Posterior cingulate gyrus (tissue), 11 donors: ENCODE results near the gene ELAPOR1.
A peak's percentile ranks its signal among the peaks of the same experiment; 100 is the strongest.

ENCODE experiments used
- DNase-seq, 10 donors: peaks; one replicate each; pipeline versions ENCODE4 v3.0.0 to v3.0.0-alpha.2; 2020 to 2021; ENCODE audit warnings: mixed read lengths in 3 of 10
- intact Hi-C: fragments of 100-400 bp; cut with DNase I; formaldehyde crosslinking; loops from one replicate; pipeline ENCODE4 v1.15.1; 2023

Gene ELAPOR1

GRCh38 chr1:109094871-109095270 lies 19.0 kb upstream of the ELAPOR1 start:
- DNase-seq, result no peak
- intact Hi-C loops, result loop anchor here (5.0 kb wide), 1 partner anchor 53 kb away; the partner anchor contains the start of gene WDR47

- DNase-seq, result no peak
- intact Hi-C loops, result no loop called here
Measured at GRCh38 chr1:109095631-109096030, 18.3 kb upstream of the ELAPOR1 start.

- no peak for DNase-seq
- intact Hi-C loops, result no loop called here
Measured at GRCh38 chr1:109096120-109096519, 17.8 kb upstream of the ELAPOR1 start.

- DNase-seq, result peak; percentile 94 to 99 (median 96)
- intact Hi-C loops, result loop anchor here (1.0 to 10.0 kb wide), 2 partner anchors 12 to 305 kb away; a partner anchor contains a TSS
Measured at GRCh38 chr1:109099938-109100773, 13.8 kb upstream of the ELAPOR1 start.

- DNase-seq, result peak in 1 of 10 donors; percentile 51
- intact Hi-C loops, result loop anchor here (10.0 kb wide), 1 partner anchor 300 kb away; no protein-coding TSS in a partner anchor
Measured at GRCh38 chr1:109104364-109105151, 9.4 kb upstream of the ELAPOR1 start.

GRCh38 chr1:109105881-109106280 lies 8.0 kb upstream of the ELAPOR1 start:
- no peak for DNase-seq
- intact Hi-C loops, result loop anchor here (10.0 kb wide), 1 partner anchor 299 kb away; no protein-coding TSS in a partner anchor

GRCh38 chr1:109107785-109108184 lies 6.1 kb upstream of the ELAPOR1 start:
- DNase-seq, result no peak
- intact Hi-C loops, result loop anchor here (10.0 kb wide), 1 partner anchor 297 kb away; no protein-coding TSS in a partner anchor

GRCh38 chr1:109109906-109110305 lies 4.0 kb upstream of the ELAPOR1 start:
- no peak for DNase-seq
- intact Hi-C loops, result loop anchor here (10.0 kb wide), 2 partner anchors 155 to 295 kb away; no protein-coding TSS in a partner anchor

- peak in 3 of 10 donors; percentile 16 to 42 (median 39) for DNase-seq
Measured at GRCh38 chr1:109111386-109112055, 2.4 kb upstream of the ELAPOR1 start.

GRCh38 chr1:109112056-109112651 lies 1.8 kb upstream of the ELAPOR1 start:
- DNase-seq, result peak in 1 of 10 donors; percentile 20
- intact Hi-C loops, result loop anchor here (1.0 to 10.0 kb wide), 2 partner anchors 12 to 153 kb away; no protein-coding TSS in a partner anchor

More at GRCh38 chr1:109111386-109112055, 2.4 kb upstream of the ELAPOR1 start:
- intact Hi-C loops, result loop anchor here (1.0 to 10.0 kb wide), 2 partner anchors 11 to 153 kb away; no protein-coding TSS in a partner anchor

GRCh38 chr1:109112652-109113285 lies 1.1 kb upstream of the ELAPOR1 start:
- intact Hi-C loops, result loop anchor here (1.0 to 10.0 kb wide), 2 partner anchors 12 to 152 kb away; no protein-coding TSS in a partner anchor
- peak; percentile 88 to 99 (median 96) for DNase-seq

GRCh38 chr1:109114342-109114674 lies 393 bp downstream of the ELAPOR1 start:
- intact Hi-C loops, result loop anchor here (10.0 kb wide), 1 partner anchor 150 kb away; no protein-coding TSS in a partner anchor
- peak in 3 of 10 donors; percentile 27 to 40 (median 33) for DNase-seq

- intact Hi-C loops, result loop anchor here (10.0 kb wide), 1 partner anchor 149 kb away; no protein-coding TSS in a partner anchor
- peak in 1 of 10 donors; percentile 12 for DNase-seq
Measured at GRCh38 chr1:109115685-109116084, 1.8 kb downstream of the ELAPOR1 start.

- DNase-seq, result no peak
- intact Hi-C loops, result loop anchor here (10.0 kb wide), 1 partner anchor 149 kb away; no protein-coding TSS in a partner anchor
Measured at GRCh38 chr1:109116286-109116685, 2.4 kb downstream of the ELAPOR1 start.

- DNase-seq, result no peak
- intact Hi-C loops, result loop anchor here (10.0 kb wide), 1 partner anchor 147 kb away; no protein-coding TSS in a partner anchor
Measured at GRCh38 chr1:109118089-109118488, 4.2 kb downstream of the ELAPOR1 start.

- intact Hi-C loops, result no loop called here
- no peak for DNase-seq
Measured at GRCh38 chr1:109120356-109120755, 6.4 kb downstream of the ELAPOR1 start.

GRCh38 chr1:109131059-109131458 lies 17.1 kb downstream of the ELAPOR1 start:
- DNase-seq, result no peak
- intact Hi-C loops, result no loop called here

GRCh38 chr1:109131800-109132199 lies 17.9 kb downstream of the ELAPOR1 start:
- no peak for DNase-seq
- intact Hi-C loops, result no loop called here
